K562 (cell line): Measurements from ENCODE around the gene KCP. TPM values are rescaled to one million over a fixed set of nuclear protein-coding genes. Genes with fewer than 3 reads are reported as not detected.

Experiments used
- NCOR1 ChIP-seq: fragments of 450-650 bp; IDR thresholded peaks from 2 replicates; pipeline ENCODE4 v1.6.1; 2016; ENCODE audit warnings: mild to moderate bottlenecking, moderate library complexity
- POLR2AphosphoS2 ChIP-seq: IDR thresholded peaks from 2 replicates; pipeline ENCODE4 v1.6.1; 2012; ENCODE audit warnings: low read length, improper control_type of control experiment
- TRIM25 ChIP-seq: fragments of 450-650 bp; IDR thresholded peaks from 2 replicates; pipeline ENCODE4 v1.7.0; 2016; ENCODE audit warnings: borderline replicate concordance
- YBX1 ChIP-seq: fragments of 450-650 bp; IDR thresholded peaks from 2 replicates; pipeline ENCODE4 v1.7.1; 2016; ENCODE audit warnings: mild to moderate bottlenecking
- ZNF224 ChIP-seq: sonication (generic); formaldehyde crosslinking; IDR thresholded peaks from 2 replicates; pipeline ENCODE4 v1.8.0; 2022; ENCODE audit warnings: mild to moderate bottlenecking, missing genetic modification reagents
- ZNF384 ChIP-seq: IDR thresholded peaks from 2 replicates; pipeline ENCODE4 v1.6.1; 2012; ENCODE audit warnings: low read depth, low read length, improper control_type of control experiment
- polyA plus RNA-seq, 8 experiments: library from polyadenylated mRNA; depleted of rRNA in 4 of 8; stranded (reverse) in 5 of 8; unstranded in 3 of 8; fragments of >200 nt; fragmentation: Nextera tagmentation in 2 of 8; fragmentation: Illumina TruSeq in 1 of 8; extraction: Ambion mirVana in 2 of 8; extraction: Trizol in 1 of 8; gene quantifications; 2 replicates each; pipeline versions ENCODE4 v1.2.1 to v1.2.3, GENCODE V29; 2011 to 2014; ENCODE audit warnings: inconsistent platforms in 1 of 8, missing spikeins in 1 of 8
- total RNA-seq, 7 experiments: library from RNA; depleted of rRNA in 6 of 7; stranded (reverse); fragments of >200 nt in 6 of 7; fragmentation: Illumina TruSeq in 2 of 7; extraction: Trizol in 2 of 7; gene quantifications; 2 replicates each; pipeline versions ENCODE4 v1.2.1 to v1.2.3, GENCODE V29; 2011 to 2021; ENCODE audit warnings: low replicate concordance in 1 of 7
- TF ChIP-seq, protein P1 (sequence below), 2 experiments: IDR thresholded peaks; 2 replicates each; pipeline ENCODE4 v1.6.1; 2011; ENCODE audit warnings: borderline replicate concordance in 1 of 2, control low read depth in 1 of 2, low read depth in 1 of 2, low read length in 1 of 2, mild to moderate bottlenecking in 1 of 2, mixed read lengths in 1 of 2, moderate library complexity in 1 of 2; ENCODE audit not compliant: insufficient read depth in 1 of 2, insufficient read length in 1 of 2, poor library complexity in 1 of 2, severe bottlenecking in 1 of 2; ENCODE audit errors: extremely low read depth in 1 of 2

The KCP gene
- total and polyA plus RNA-seq, 9 of the 15 experiments (the other 6 are each of a cell fraction or from before 2014, with no cell fraction given), result 0.06 to 0.17 (median 0.12) TPM; not detected in 3

DNA sequence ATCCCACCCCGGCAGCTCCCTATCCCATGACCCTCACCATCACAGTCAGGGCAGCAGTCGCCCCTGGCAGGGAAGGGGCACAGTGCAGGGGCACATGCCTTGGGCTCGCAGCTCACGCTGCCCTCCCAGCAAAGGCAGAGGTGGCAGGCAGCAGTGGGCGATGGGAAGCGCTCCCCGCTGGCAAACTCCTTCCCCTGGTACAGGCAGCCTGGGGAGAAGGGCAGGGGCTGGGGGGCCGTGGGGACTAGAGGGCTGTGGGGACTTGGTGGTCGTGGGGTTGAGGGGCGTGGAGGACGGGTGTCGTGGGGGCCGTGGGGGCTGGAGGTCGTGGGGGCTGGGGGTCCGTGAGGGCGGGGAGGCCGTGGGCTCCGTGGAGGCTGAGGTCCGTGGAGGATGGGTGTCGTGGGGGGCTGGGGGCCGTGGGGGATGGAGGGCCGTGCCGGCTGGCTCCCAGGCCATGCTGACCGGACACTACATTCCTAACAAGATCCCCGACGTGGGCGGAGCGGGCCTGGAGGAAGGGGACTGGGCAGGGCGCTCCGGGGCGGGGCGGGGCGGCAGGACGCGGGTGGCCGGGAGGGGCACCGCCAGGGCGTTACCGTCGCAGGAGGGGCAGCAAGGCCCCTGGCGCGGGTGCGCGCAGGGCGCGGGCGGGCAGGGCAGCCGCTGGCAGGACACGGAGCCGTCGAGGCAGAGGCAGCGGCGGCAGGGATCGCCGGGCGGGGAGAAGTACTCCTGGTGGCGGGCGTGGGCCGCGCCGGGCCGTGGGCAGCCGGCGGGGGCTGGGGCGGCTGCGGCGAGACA lies 20.0 kb downstream of the KCP start (continued):
- no peak for TF ChIP-seq NCOR1
- no peak for TF ChIP-seq ZNF224 (CRISPR knock-in tag)
- no peak for TF ChIP-seq TRIM25
- TF ChIP-seq ZNF384, result no peak
- no peak for TF ChIP-seq YBX1
- TF ChIP-seq POLR2AphosphoS2, result no peak
- TF ChIP-seq, protein P1, sequence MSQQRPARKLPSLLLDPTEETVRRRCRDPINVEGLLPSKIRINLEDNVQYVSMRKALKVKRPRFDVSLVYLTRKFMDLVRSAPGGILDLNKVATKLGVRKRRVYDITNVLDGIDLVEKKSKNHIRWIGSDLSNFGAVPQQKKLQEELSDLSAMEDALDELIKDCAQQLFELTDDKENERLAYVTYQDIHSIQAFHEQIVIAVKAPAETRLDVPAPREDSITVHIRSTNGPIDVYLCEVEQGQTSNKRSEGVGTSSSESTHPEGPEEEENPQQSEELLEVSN (IDR thresholded peaks at IDR 0.05; ENCODE audit: borderline replicate concordance in 1 of 2, extremely low read depth in 1 of 2, insufficient read depth in 1 of 2, insufficient read length in 1 of 2, low read depth in 1 of 2, low read length in 1 of 2, poor library complexity in 1 of 2, severe bottlenecking in 1 of 2), result peak in 1 of 2 experiments; percentile 14
